Measurements from ENCODE around the gene ADAM11. TPM values are rescaled to one million over a fixed set of nuclear protein-coding genes. Genes with fewer than 3 reads are reported as not detected.

ADAM11 gene
- total RNA-seq, 1 experiment from 2014 or later: 0.12 TPM

GRCh38 chr17:44831371-44831770 is 72.6 kb downstream of the ADAM11 start:
- no peak for DNase-seq (ENCODE audit: low read depth)

Other genes starting within 250 kb of the ADAM11 start
- 4.7 and 6.6 TPM in 2 replicates for gene FZD2, start 201.5 kb upstream of the ADAM11 start, total RNA-seq (2014; rRNA removed; shearing (Covaris generic))
- gene MEIOC, start 102.5 kb upstream of the ADAM11 start, total RNA-seq (2014; rRNA removed; shearing (Covaris generic)): under 0.01 and 0.20 TPM in 2 replicates
- gene CCDC43, start 69.2 kb upstream of the ADAM11 start, total RNA-seq (2014; rRNA removed; shearing (Covaris generic)): 27.3 and 32.9 TPM in 2 replicates
- 6.4 and 10.0 TPM in 2 replicates for gene DBF4B, start 50.3 kb upstream of the ADAM11 start, total RNA-seq (2014; rRNA removed; shearing (Covaris generic))
- gene GJC1, start 71.3 kb downstream of the ADAM11 start, total RNA-seq (2014; rRNA removed; shearing (Covaris generic)): 16.3 and 19.3 TPM in 2 replicates
- gene HIGD1B, start 88.9 kb downstream of the ADAM11 start, total RNA-seq (2014; rRNA removed; shearing (Covaris generic)): not detected in 2 replicates
- gene EFTUD2, start 140.5 kb downstream of the ADAM11 start, total RNA-seq (2014; rRNA removed; shearing (Covaris generic)): 90.2 and 90.8 TPM in 2 replicates
- 0.20 TPM in 1 of 2 replicates, not detected in the other for gene GFAP, start 156.5 kb downstream of the ADAM11 start, total RNA-seq (2014; rRNA removed; shearing (Covaris generic))
- gene KIF18B, start 188.8 kb downstream of the ADAM11 start, total RNA-seq (2014; rRNA removed; shearing (Covaris generic)): 7.2 and 7.6 TPM in 2 replicates
- gene C1QL1, start 209.3 kb downstream of the ADAM11 start, total RNA-seq (2014; rRNA removed; shearing (Covaris generic)): 6.4 and 8.2 TPM in 2 replicates